Fibroblast of mammary gland (primary cell): ENCODE measurements around the gene ZNF227.
"Not testable (repeated sequence)": the region's sequence is repeated elsewhere in the genome, so short reads cannot be mapped to it uniquely, and the experiment has no call there.

Experiments used
- DNase-seq: peaks from one replicate; pipeline ENCODE4 v3.0.0-alpha.2; 2010; ENCODE audit warnings: low read depth
- H3K4me3 ChIP-seq: 2 replicates; pipeline ENCODE4 v1.5.1; 2011; ENCODE audit warnings: low read depth, mild to moderate bottlenecking, low read length, moderate library complexity; ENCODE audit not compliant: control insufficient read depth
- TF ChIP-seq, protein P1 (sequence below): conservative IDR thresholded peaks from 2 replicates; pipeline ENCODE4 v1.5.1; 2011; ENCODE audit warnings: low read depth, low read length, inconsistent platforms; ENCODE audit not compliant: control insufficient read depth, insufficient read depth

The ZNF227 gene

DNA sequence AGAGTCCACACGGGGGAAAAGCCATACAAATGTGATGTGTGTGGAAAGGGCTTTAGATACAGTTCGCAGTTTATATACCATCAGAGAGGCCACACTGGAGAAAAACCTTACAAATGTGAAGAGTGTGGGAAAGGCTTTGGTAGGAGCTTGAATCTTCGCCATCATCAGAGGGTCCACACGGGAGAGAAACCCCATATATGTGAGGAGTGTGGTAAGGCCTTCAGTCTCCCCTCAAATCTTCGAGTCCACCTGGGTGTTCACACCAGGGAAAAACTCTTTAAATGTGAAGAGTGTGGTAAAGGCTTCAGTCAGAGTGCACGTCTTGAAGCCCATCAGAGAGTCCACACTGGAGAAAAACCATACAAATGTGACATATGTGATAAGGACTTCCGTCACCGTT is 24.1 kb downstream of the ZNF227 start:
- TF ChIP-seq, protein P1, sequence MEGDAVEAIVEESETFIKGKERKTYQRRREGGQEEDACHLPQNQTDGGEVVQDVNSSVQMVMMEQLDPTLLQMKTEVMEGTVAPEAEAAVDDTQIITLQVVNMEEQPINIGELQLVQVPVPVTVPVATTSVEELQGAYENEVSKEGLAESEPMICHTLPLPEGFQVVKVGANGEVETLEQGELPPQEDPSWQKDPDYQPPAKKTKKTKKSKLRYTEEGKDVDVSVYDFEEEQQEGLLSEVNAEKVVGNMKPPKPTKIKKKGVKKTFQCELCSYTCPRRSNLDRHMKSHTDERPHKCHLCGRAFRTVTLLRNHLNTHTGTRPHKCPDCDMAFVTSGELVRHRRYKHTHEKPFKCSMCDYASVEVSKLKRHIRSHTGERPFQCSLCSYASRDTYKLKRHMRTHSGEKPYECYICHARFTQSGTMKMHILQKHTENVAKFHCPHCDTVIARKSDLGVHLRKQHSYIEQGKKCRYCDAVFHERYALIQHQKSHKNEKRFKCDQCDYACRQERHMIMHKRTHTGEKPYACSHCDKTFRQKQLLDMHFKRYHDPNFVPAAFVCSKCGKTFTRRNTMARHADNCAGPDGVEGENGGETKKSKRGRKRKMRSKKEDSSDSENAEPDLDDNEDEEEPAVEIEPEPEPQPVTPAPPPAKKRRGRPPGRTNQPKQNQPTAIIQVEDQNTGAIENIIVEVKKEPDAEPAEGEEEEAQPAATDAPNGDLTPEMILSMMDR = no peak
- no peak for DNase-seq
- no peak overlapping the region for H3K4me3 ChIP-seq

DNA sequence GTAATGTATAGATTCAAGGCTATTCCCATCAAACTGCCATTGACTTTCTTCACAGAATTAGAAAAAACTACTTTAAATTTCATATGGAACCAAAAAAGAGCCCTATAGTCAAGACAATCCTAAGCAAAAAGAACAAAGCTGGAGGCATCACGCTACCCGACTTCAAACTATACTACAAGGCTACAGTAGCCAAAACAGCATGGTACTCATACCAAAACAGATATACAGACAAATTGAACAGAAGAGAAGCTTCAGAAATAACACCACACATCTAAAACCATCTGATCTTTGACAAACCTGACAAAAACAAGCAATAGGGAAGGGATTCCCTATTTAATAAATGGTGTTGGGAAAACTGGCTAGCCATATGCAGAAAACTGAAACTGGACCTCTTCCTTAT is 40.0 kb downstream of the ZNF227 start:
- H3K4me3 ChIP-seq, DNase-seq: not testable (repeated sequence)

DNA sequence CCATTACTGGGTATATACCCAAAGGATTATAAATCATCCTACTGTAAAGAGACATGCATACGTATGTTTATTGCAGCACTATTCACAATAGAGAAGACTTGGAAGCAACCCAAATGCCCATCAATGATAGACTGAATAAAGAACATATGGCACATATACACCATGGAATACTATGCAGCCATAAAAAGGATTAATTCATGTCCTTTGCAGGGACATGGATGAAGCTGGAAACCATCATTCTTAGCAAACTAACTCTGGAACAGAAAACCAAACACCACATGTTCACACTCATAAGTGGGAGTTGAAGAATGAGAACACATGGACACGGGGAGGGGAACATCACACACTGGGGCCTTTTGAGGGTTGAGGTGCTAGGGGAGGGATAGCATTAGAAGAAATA is 41.1 kb downstream of the ZNF227 start:
- DNase-seq = not testable (repeated sequence)

DNA sequence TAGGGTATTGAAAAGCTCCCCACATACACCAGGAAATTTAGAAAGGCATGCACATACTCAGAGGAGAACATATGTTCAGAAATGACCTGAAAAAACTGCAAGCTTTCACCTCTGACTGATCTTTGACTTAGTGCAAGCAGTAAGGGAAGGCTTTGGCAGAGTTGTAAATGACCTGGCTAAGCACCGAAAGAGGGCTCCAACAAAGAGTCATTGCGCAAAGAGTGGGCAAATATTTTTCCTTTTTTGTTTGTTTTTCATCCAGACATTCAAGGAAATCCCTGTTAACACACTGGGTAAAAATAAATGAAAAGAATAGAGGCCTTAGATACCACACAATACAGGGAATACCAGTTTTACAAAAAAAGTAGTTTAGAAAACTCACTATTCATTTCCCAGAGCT is 42.2 kb downstream of the ZNF227 start:
- no peak overlapping the region for H3K4me3 ChIP-seq
- TF ChIP-seq, protein P1 = no peak
- DNase-seq = no peak

More for the DNA sequence above, 41.1 kb downstream of the ZNF227 start:
- H3K4me3 ChIP-seq = not testable (repeated sequence)

DNA sequence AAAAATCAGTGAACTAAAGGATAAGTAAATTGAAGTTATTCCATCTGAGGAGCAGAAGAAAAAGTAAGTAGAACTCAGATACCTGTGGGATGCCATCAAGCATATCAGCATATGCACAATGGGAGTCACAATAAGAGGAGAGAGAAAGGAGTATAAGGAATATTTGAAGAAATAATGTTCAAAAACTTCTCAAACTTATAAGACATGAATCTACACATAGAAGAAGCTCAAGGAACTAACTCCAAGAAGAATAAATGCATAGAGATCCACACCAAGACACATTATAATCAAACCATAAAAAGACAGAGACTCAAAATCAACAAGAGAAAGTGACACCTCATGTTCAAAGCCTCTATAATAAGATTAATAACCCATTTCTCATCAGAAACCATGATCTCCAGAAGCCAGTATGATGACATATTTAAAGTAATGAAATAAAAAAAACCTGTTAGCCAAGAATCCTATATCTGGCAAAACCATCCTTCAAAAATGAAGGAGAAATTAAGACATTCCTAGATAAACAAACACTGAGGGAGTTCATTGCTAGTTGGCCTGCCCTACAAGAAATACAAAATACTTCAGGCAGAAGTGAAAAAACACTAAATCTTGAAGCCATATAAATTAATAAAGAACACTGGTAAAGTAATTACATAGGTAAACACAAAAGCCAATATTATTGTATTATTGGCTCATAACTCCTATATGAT is 43.5 kb downstream of the ZNF227 start:
- TF ChIP-seq, protein P1 = no peak
- DNase-seq = no peak
- H3K4me3 ChIP-seq = no peak overlapping the region

DNA sequence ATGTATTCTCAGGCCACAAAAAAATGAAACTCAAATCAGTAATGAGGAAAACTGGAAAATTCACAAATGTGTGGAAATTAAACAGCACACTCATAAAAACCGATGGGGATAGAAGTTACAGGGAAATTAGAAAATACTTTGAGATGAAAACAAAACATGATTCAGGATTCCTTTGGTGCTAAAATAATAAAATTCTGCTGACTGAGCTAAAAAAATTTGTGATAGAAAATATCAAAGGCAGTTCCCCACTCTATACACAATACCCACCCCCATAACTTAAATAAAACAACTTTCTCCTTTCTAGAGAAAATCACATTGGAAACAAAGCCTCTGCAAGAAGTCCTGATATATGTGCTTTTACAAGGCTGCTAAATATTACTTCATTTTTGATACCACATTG is 45.8 kb downstream of the ZNF227 start:
- no peak for DNase-seq
- TF ChIP-seq, protein P1 = no peak
- H3K4me3 ChIP-seq = no peak overlapping the region

DNA sequence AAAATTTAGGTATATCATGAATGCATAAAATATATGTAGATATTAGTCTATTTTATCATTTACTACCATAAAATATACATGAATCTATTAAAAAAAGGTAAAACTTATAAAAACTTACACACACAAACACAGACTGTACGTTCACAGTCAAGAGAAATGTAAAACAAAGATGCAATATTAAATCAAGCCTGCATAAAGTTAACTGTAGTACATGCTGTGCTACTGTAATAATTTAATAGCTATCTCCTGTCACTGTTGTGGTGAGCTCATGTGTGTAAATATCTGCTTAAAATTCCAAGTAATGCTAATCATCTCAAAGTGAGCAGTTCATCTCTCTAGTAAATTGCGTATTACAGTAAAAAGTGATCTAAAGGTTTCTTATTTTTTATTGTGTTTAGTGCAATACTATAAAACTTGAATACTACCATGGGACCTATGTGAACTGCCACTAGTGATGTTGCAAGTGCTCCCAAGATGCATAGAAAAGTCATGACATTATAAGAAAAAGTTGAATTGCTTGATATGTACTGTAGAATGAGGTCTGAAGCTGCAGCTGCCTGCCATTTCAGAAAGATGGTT is 46.6 kb downstream of the ZNF227 start:
- TF ChIP-seq, protein P1 = no peak
- no peak overlapping the region for H3K4me3 ChIP-seq
- no peak for DNase-seq

DNA sequence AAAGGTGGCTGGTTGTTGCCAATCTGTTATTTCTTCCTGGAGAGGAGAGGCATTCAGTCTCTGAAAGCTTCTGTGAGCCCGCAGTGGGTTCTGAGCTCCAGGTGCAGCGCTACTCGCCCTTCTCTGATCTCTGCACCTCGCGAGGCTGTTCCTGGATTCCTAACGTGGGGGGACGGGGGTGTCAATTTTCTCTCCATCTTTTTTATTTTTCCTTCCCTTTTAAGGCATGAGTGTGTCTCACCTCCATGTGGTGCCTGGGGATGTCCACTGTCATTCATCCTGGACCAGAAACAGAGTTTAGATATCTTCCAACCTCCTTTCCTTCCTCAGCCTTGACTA is 48.0 kb downstream of the ZNF227 start:
- no peak for DNase-seq
- peak overlapping the region; percentile 57 for H3K4me3 ChIP-seq
- TF ChIP-seq, protein P1 = no peak
